Effector memory CD8-positive, alpha-beta T cell (primary cell): ENCODE results near the gene ENSA.
A peak's percentile ranks its signal among the peaks of the same experiment; 100 is the strongest.
"Not testable (repeated sequence)": the region's sequence is repeated elsewhere in the genome, so short reads cannot be mapped to it uniquely, and the experiment has no call there.

Experiments used
- ATAC-seq: fragments of 150-1000 bp; cut with Tn5 transposase; replicated peaks from 2 replicates; pipeline ENCODE4 v1.10.0; 2021; ENCODE audit warnings: mild to moderate bottlenecking, moderate library complexity
- DNase-seq, 3 experiments: peaks; one replicate each; pipeline ENCODE4 v3.0.0; 2021
- H3K27ac Mint-ChIP-seq, 2 donors: one replicate each; pipeline ENCODE4 v1.8.0; 2022; ENCODE audit warnings: mild to moderate bottlenecking in 2 of 2, mixed read lengths in 2 of 2, moderate library complexity in 2 of 2
- H3K27me3 Mint-ChIP-seq, 2 donors: one replicate each; pipeline ENCODE4 v1.8.0; 2022; ENCODE audit warnings: mixed read lengths in 2 of 2
- H3K36me3 Mint-ChIP-seq: one replicate; pipeline ENCODE4 v1.8.0; 2022; ENCODE audit warnings: mild to moderate bottlenecking, moderate library complexity, mixed read lengths; ENCODE audit not compliant: insufficient read depth
- H3K4me1 Mint-ChIP-seq, 2 donors: one replicate each; pipeline ENCODE4 v1.8.0; 2022; ENCODE audit warnings: low read depth in 2 of 2, mixed read lengths in 2 of 2
- H3K4me3 Mint-ChIP-seq, 2 donors: one replicate each; pipeline ENCODE4 v1.8.0; 2022; ENCODE audit warnings: mild to moderate bottlenecking in 2 of 2, mixed read lengths in 2 of 2, moderate library complexity in 2 of 2
- H3K9me3 Mint-ChIP-seq, 2 donors: one replicate each; pipeline ENCODE4 v1.8.0; 2022; ENCODE audit warnings: mixed read lengths in 2 of 2

Gene ENSA

GRCh38 chr1:150638430-150638829 lies 9.0 kb upstream of the ENSA start:
- not testable (repeated sequence) for ATAC-seq, H3K27me3 Mint-ChIP-seq, H3K36me3 Mint-ChIP-seq, H3K4me3 Mint-ChIP-seq, H3K4me1 Mint-ChIP-seq, H3K9me3 Mint-ChIP-seq, DNase-seq, H3K27ac Mint-ChIP-seq

GRCh38 chr1:150634839-150635622 lies 5.6 kb upstream of the ENSA start:
- not testable (repeated sequence) for H3K27ac Mint-ChIP-seq, ATAC-seq, H3K4me1 Mint-ChIP-seq, DNase-seq, H3K9me3 Mint-ChIP-seq, H3K4me3 Mint-ChIP-seq, H3K36me3 Mint-ChIP-seq, H3K27me3 Mint-ChIP-seq

GRCh38 chr1:150628766-150629114 lies 672 bp downstream of the ENSA start:
- no peak for DNase-seq
- no peak for ATAC-seq
- Mint-ChIP-seq H3K9me3 (no peaks in the 10 kb centered on the region), H3K36me3 (peaks cover 46% of the 10 kb centered on the region), H3K4me3 (no peak overlapping the region), H3K27me3 (no peaks in the 10 kb centered on the region), H3K27ac (no peak overlapping the region), H3K4me1 (peaks cover 0 to 8% of the 10 kb centered on the region in 2 donors)

- no peak for ATAC-seq
- Mint-ChIP-seq H3K27me3 (no peaks in the 10 kb centered on the region), H3K4me3 (no peak overlapping the region), H3K4me1 (peaks cover 0 to 8% of the 10 kb centered on the region in 2 donors), H3K9me3 (no peaks in the 10 kb centered on the region), H3K27ac (no peak overlapping the region), H3K36me3 (peaks cover 54% of the 10 kb centered on the region)
- DNase-seq: no peak
Observed at GRCh38 chr1:150627826-150628410, 1.5 kb downstream of the ENSA start.

- H3K36me3 Mint-ChIP-seq: peaks cover 72% of the 10 kb centered on the region
- H3K27ac Mint-ChIP-seq: no peak overlapping the region
- H3K9me3 Mint-ChIP-seq: no peaks in the 10 kb centered on the region
- no peaks in the 10 kb centered on the region for H3K27me3 Mint-ChIP-seq
- H3K4me1 Mint-ChIP-seq: peaks cover 8 to 15% of the 10 kb centered on the region in 2 donors
- ATAC-seq (no peak), DNase-seq (no peak)
- no peak overlapping the region for H3K4me3 Mint-ChIP-seq
Observed at GRCh38 chr1:150626150-150626549, 3.3 kb downstream of the ENSA start.

- peaks cover 80% of the 10 kb centered on the region for H3K36me3 Mint-ChIP-seq
- DNase-seq, H3K27me3 Mint-ChIP-seq, H3K9me3 Mint-ChIP-seq, ATAC-seq, H3K4me3 Mint-ChIP-seq: not testable (repeated sequence)
- peaks cover 14 to 21% of the 10 kb centered on the region in 2 donors for H3K4me1 Mint-ChIP-seq
- peak overlapping the region; percentile 17 to 20 for H3K27ac Mint-ChIP-seq
Observed at GRCh38 chr1:150624546-150624945, 4.9 kb downstream of the ENSA start.

- ATAC-seq, H3K27me3 Mint-ChIP-seq, DNase-seq, H3K9me3 Mint-ChIP-seq, H3K4me3 Mint-ChIP-seq: not testable (repeated sequence)
- peak overlapping the region; percentile 17 to 20 for H3K27ac Mint-ChIP-seq
- H3K36me3 Mint-ChIP-seq: peaks cover 83% of the 10 kb centered on the region
- H3K4me1 Mint-ChIP-seq: peaks cover 18 to 21% of the 10 kb centered on the region in 2 donors
Observed at GRCh38 chr1:150624134-150624533, 5.3 kb downstream of the ENSA start.

- Mint-ChIP-seq H3K36me3 (peaks cover 85% of the 10 kb centered on the region), H3K9me3 (no peaks in the 10 kb centered on the region), H3K4me3 (peak overlapping the region in 1 of 2 donors; percentile 26), H3K27ac (peak overlapping the region; percentile 81 to 91), H3K27me3 (no peaks in the 10 kb centered on the region), H3K4me1 (peaks cover 13 to 18% of the 10 kb centered on the region in 2 donors)
- no peak for DNase-seq
- ATAC-seq: no peak
Observed at GRCh38 chr1:150622303-150622975, 7.0 kb downstream of the ENSA start.

- no peaks in the 10 kb centered on the region for H3K27me3 Mint-ChIP-seq
- ATAC-seq (peak; percentile 84), DNase-seq (peak; percentile 57 to 63 (median 58))
- peaks cover 17 to 23% of the 10 kb centered on the region in 2 donors for H3K4me1 Mint-ChIP-seq
- peak overlapping the region; percentile 81 to 91 for H3K27ac Mint-ChIP-seq
- H3K4me3 Mint-ChIP-seq: peak overlapping the region in 1 of 2 donors; percentile 26
- H3K36me3 Mint-ChIP-seq: peaks cover 83% of the 10 kb centered on the region
- no peaks in the 10 kb centered on the region for H3K9me3 Mint-ChIP-seq
Observed at GRCh38 chr1:150621497-150622302, 7.7 kb downstream of the ENSA start.

- ATAC-seq (no peak), DNase-seq (no peak)
- Mint-ChIP-seq H3K36me3 (peaks cover 81% of the 10 kb centered on the region), H3K27ac (peak overlapping the region; percentile 81 to 91), H3K4me3 (no peak overlapping the region), H3K9me3 (no peaks in the 10 kb centered on the region), H3K4me1 (peaks cover 25 to 31% of the 10 kb centered on the region in 2 donors), H3K27me3 (no peaks in the 10 kb centered on the region)
Observed at GRCh38 chr1:150620919-150621318, 8.5 kb downstream of the ENSA start.

- H3K4me3 Mint-ChIP-seq: no peak overlapping the region
Observed at GRCh38 chr1:150619576-150620509, 9.6 kb downstream of the ENSA start.

More at GRCh38 chr1:150619576-150620509, 9.6 kb downstream of the ENSA start:
- H3K4me1 Mint-ChIP-seq: peaks cover 35 to 41% of the 10 kb centered on the region in 2 donors
- DNase-seq (no peak), ATAC-seq (peak; percentile 23)
- H3K36me3 Mint-ChIP-seq: peaks cover 85% of the 10 kb centered on the region
- H3K27ac Mint-ChIP-seq: peak overlapping the region; percentile 45 to 81
- no peaks in the 10 kb centered on the region for H3K27me3 Mint-ChIP-seq
- no peaks in the 10 kb centered on the region for H3K9me3 Mint-ChIP-seq
